Measurements from ENCODE around the gene HS3ST6. TPM values are rescaled to one million over a fixed set of nuclear protein-coding genes. Genes with fewer than 3 reads are reported as not detected.

Gene HS3ST6
- total RNA-seq, 1 experiment from 2014 or later, result 1.0 TPM

GRCh38 chr16:1959269-1960039 lies 41.2 kb upstream of the HS3ST6 start, which contains the start of gene NDUFB10 (continued):
- TF ChIP-seq MLX (CRISPR knock-in tag; IDR thresholded peaks at IDR 0.05) (0 out of 2 replicates have a peak, but pooled peaks have one; percentile 79), FOXK1 (CRISPR knock-in tag; IDR thresholded peaks at IDR 0.05) (peak; percentile 77), E2F5 (CRISPR knock-in tag; IDR thresholded peaks at IDR 0.05) (peak; percentile 87), JAZF1 (CRISPR knock-in tag; IDR thresholded peaks at IDR 0.05) (no peak), FOXP1 (CRISPR knock-in tag; IDR thresholded peaks at IDR 0.05; ENCODE audit: borderline replicate concordance) (0 out of 2 replicates have a peak, but pooled peaks have one; percentile 24), ZNF425 (CRISPR knock-in tag; conservative IDR thresholded peaks at IDR 0.05) (no peak), ETV6 (CRISPR knock-in tag; IDR thresholded peaks at IDR 0.05) (no peak), FOXP4 (CRISPR knock-in tag; IDR thresholded peaks at IDR 0.05) (peak; percentile 66; the same call in 1 of the 2 replicates), ZBTB43 (CRISPR knock-in tag; IDR thresholded peaks at IDR 0.05) (0 out of 2 replicates have a peak, but pooled peaks have one; percentile 57), ZNF121 (CRISPR knock-in tag; IDR thresholded peaks at IDR 0.05) (no peak), USF1 (CRISPR knock-in tag; IDR thresholded peaks at IDR 0.05) (no peak), TCF7 (CRISPR knock-in tag; IDR thresholded peaks at IDR 0.05; ENCODE audit: low read depth) (0 out of 2 replicates have a peak, but pooled peaks have one; percentile 62), ZNF423 (CRISPR knock-in tag; IDR thresholded peaks at IDR 0.05) (0 out of 2 replicates have a peak, but pooled peaks have one; percentile 17), SMAD3 (CRISPR knock-in tag; IDR thresholded peaks at IDR 0.05; ENCODE audit: borderline replicate concordance) (peak; percentile 71; the same call in 1 of the 2 replicates), HMGXB4 (CRISPR knock-in tag; IDR thresholded peaks at IDR 0.05) (peak; percentile 96), CDX4 (CRISPR knock-in tag; IDR thresholded peaks at IDR 0.05; ENCODE audit: borderline replicate concordance) (no peak)

Data from WTC11 (cell line).